Fibroblast of lung (primary cell): ENCODE measurements around the gene OS9. TPM values are rescaled to one million over a fixed set of nuclear protein-coding genes. Genes with fewer than 3 reads are reported as not detected.

ENCODE experiments used
- DNase-seq, 2 donors: peaks; one replicate each; pipeline versions ENCODE4 v3.0.0 to v3.0.0-alpha.2; 2010; ENCODE audit warnings: low read depth in 2 of 2
- H2AFZ ChIP-seq: 2 replicates; pipeline ENCODE4 v1.5.1; 2012; ENCODE audit warnings: low read length, control low read depth, inconsistent platforms
- H3K27ac ChIP-seq: 2 replicates; pipeline ENCODE4 v1.5.1; 2011; ENCODE audit warnings: low read length, control low read depth; ENCODE audit not compliant: insufficient read depth
- H3K27me3 ChIP-seq: 2 replicates; pipeline ENCODE4 v1.5.1; 2011; ENCODE audit warnings: mild to moderate bottlenecking, low read length; ENCODE audit not compliant: control insufficient read depth, insufficient read depth
- H3K36me3 ChIP-seq: 2 replicates; pipeline ENCODE4 v1.5.1; 2011; ENCODE audit warnings: low read length; ENCODE audit not compliant: control insufficient read depth, insufficient read depth
- H3K4me1 ChIP-seq: 2 replicates; pipeline ENCODE4 v1.5.1; 2011; ENCODE audit warnings: low read length; ENCODE audit not compliant: control insufficient read depth, insufficient read depth; ENCODE audit errors: extremely low read depth
- H3K4me2 ChIP-seq: 2 replicates; pipeline ENCODE4 v1.5.1; 2011; ENCODE audit warnings: low read length, control low read depth; ENCODE audit not compliant: insufficient read depth; ENCODE audit errors: extremely low read depth
- H3K4me3 ChIP-seq, 4 experiments: fragments of 200-600 bp in 1 of 4; sonication (generic) in 1 of 4; replicated peaks in 1 of 4; 2 replicates each; pipeline ENCODE4 v1.5.1; 2011 to 2016; ENCODE audit warnings: low read length in 4 of 4, low read depth in 3 of 4, mild to moderate bottlenecking in 3 of 4, control low read depth in 2 of 4, inconsistent platforms in 1 of 4, mixed read lengths in 1 of 4; ENCODE audit not compliant: insufficient read depth in 1 of 4; ENCODE audit errors: control extremely low read depth in 1 of 4
- H3K79me2 ChIP-seq: 2 replicates; pipeline ENCODE4 v1.5.1; 2012; ENCODE audit warnings: mild to moderate bottlenecking, low read length, inconsistent platforms; ENCODE audit not compliant: control insufficient read depth, insufficient read depth
- H3K9ac ChIP-seq: 2 replicates; pipeline ENCODE4 v1.5.1; 2011; ENCODE audit warnings: mild to moderate bottlenecking, low read length, control low read depth; ENCODE audit not compliant: insufficient read depth
- H3K9me3 ChIP-seq: 2 replicates; pipeline ENCODE4 v1.5.1; 2012; ENCODE audit warnings: low read depth, low read length; ENCODE audit not compliant: control insufficient read depth, insufficient read depth
- H4K20me1 ChIP-seq: 2 replicates; pipeline ENCODE4 v1.5.1; 2011; ENCODE audit warnings: low read length; ENCODE audit not compliant: control insufficient read depth, insufficient read depth; ENCODE audit errors: extremely low read depth
- EZH2 ChIP-seq: IDR thresholded peaks from 2 replicates; pipeline ENCODE4 v1.5.1; 2012; ENCODE audit warnings: low read length, control low read depth, mild to moderate bottlenecking; ENCODE audit errors: missing control alignments
- polyA plus RNA-seq, 2 donors: library from polyadenylated mRNA; depleted of rRNA in 1 of 2; stranded (reverse) in 1 of 2; unstranded in 1 of 2; fragments of >200 nt; gene quantifications; 2 replicates each; pipeline ENCODE4 v1.2.1, GENCODE V29; 2011 to 2012; ENCODE audit warnings: missing spikeins in 1 of 2
- total RNA-seq: library from RNA; depleted of rRNA; stranded (reverse); fragments of >200 nt; gene quantifications from 2 replicates; pipeline ENCODE4 v1.2.1, GENCODE V29; 2014
- TF ChIP-seq, protein P1 (sequence below), 2 donors: IDR thresholded peaks in 1 of 2; conservative IDR thresholded peaks in 1 of 2; 1 replicate in 1 of 2; 2 replicates in 1 of 2; pipeline ENCODE4 v1.5.1; 2011 to 2012; ENCODE audit warnings: low read length in 2 of 2, control low read depth in 1 of 2, inconsistent platforms in 1 of 2, low read depth in 1 of 2, mild to moderate bottlenecking in 1 of 2

OS9 gene
- total and polyA plus RNA-seq, 2 donors (not counting 1 experiment from before 2014, with no cell fraction given), result 170 to 316 TPM

GRCh38 chr12:57727758-57728395, 33.9 kb downstream of the OS9 start:
- no peaks in the 10 kb centered on the region for H3K9me3 ChIP-seq

DNA sequence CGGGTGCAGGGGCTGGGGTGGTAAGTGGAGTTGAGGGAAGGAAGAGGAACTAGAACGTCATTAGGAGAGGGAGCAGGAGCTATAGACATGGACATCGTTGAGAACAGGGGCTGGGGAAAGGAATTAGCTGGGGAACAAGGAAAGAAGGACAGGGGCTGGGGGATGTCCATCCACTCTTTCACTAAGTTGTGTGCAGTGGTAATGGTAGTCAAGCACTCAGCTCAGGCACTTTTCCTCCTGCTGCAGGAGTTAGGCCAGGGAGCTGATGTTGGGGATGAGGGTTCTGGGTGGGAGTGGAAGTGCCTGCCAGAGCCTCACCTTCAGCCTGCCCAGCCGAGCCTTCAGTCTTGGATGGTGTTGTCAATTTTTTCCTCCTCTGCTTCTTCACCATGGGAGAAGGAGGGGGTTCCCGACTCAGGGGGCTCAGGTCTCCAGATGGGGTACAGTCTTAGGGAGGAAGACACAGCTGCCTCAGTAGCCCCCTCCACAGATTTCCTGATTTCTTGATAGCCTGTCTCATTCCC, 35.5 kb downstream of the OS9 start:
- H3K36me3 ChIP-seq, result peaks cover 3% of the 10 kb centered on the region
- H3K27ac ChIP-seq, result no peak overlapping the region
- no peaks in the 10 kb centered on the region for H4K20me1 ChIP-seq
- no peak overlapping the region for H3K4me3 ChIP-seq
- no peak overlapping the region for H3K4me2 ChIP-seq
- TF ChIP-seq, protein P1, sequence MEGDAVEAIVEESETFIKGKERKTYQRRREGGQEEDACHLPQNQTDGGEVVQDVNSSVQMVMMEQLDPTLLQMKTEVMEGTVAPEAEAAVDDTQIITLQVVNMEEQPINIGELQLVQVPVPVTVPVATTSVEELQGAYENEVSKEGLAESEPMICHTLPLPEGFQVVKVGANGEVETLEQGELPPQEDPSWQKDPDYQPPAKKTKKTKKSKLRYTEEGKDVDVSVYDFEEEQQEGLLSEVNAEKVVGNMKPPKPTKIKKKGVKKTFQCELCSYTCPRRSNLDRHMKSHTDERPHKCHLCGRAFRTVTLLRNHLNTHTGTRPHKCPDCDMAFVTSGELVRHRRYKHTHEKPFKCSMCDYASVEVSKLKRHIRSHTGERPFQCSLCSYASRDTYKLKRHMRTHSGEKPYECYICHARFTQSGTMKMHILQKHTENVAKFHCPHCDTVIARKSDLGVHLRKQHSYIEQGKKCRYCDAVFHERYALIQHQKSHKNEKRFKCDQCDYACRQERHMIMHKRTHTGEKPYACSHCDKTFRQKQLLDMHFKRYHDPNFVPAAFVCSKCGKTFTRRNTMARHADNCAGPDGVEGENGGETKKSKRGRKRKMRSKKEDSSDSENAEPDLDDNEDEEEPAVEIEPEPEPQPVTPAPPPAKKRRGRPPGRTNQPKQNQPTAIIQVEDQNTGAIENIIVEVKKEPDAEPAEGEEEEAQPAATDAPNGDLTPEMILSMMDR (conservative IDR thresholded peaks at IDR 0.05 in 1 of 2, IDR thresholded peaks at IDR 0.05 in 1 of 2; ENCODE audit: low read depth in 1 of 2, low read length in 2 of 2), result no peak
- no peak for TF ChIP-seq EZH2
- H3K4me1 ChIP-seq, result peaks cover 5% of the 10 kb centered on the region
- H3K9ac ChIP-seq, result no peak overlapping the region
- no peaks in the 10 kb centered on the region for H3K9me3 ChIP-seq
- peaks cover 20% of the 10 kb centered on the region for H3K27me3 ChIP-seq
- no peak overlapping the region for H2AFZ ChIP-seq
- no peaks in the 10 kb centered on the region for H3K79me2 ChIP-seq
- DNase-seq, result no peak

More at GRCh38 chr12:57727758-57728395, 33.9 kb downstream of the OS9 start:
- Histone ChIP-seq H3K4me3 (no peak overlapping the region), H3K4me2 (peak overlapping the region; percentile 92), H3K4me1 (peaks cover 5% of the 10 kb centered on the region), H2AFZ (no peak overlapping the region), H3K27me3 (peaks cover 8% of the 10 kb centered on the region), H4K20me1 (no peaks in the 10 kb centered on the region), H3K79me2 (no peaks in the 10 kb centered on the region), H3K27ac (no peak overlapping the region), H3K36me3 (peaks cover 3% of the 10 kb centered on the region), H3K9ac (no peak overlapping the region)
- TF ChIP-seq, protein P1 (conservative IDR thresholded peaks at IDR 0.05 in 1 of 2, IDR thresholded peaks at IDR 0.05 in 1 of 2; ENCODE audit: low read depth in 1 of 2, low read length in 2 of 2), result no peak
- no peak for TF ChIP-seq EZH2
- no peak for DNase-seq

DNA sequence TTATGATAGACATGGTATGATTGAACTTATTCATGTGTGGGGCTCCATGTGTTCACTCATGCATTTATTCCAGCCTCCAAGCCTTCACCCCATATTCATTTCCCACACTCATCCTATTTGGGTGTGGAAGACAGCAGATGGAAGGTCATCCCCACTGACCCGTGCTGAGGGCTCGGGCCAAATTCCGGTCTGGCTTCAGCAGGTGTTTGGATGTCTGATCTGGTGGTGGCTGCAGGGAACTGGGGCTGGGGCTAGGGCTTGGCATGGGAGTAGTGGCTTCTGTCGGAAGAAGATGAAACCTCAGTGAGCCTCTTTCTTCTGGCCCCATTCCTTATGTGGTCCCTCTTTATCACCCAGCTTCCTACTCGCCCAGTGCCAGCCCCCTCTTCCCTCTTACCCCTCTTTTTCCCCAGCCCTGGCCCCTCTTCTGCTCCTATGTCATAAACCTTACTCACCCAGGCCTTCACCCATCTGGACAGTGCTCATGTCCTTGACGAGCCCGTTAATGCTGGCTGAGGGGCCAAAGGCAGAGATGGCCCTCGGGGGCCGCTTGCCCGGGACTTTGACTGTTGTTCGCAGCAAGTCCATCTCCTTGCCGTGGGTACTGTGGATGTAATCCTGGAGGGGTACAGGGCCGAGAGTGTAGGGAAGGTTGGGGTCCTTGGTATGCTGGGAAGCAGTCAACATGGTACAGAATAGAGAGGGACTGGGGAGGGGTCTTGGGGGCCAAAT, 36.6 kb downstream of the OS9 start:
- TF ChIP-seq, protein P1 (conservative IDR thresholded peaks at IDR 0.05 in 1 of 2, IDR thresholded peaks at IDR 0.05 in 1 of 2; ENCODE audit: low read depth in 1 of 2, low read length in 2 of 2), result no peak
- peak; percentile 56 for TF ChIP-seq EZH2
- H3K79me2 ChIP-seq, result no peaks in the 10 kb centered on the region
- no peak for DNase-seq
- no peaks in the 10 kb centered on the region for H3K9me3 ChIP-seq
- no peak overlapping the region for H3K9ac ChIP-seq
- H3K4me1 ChIP-seq, result peaks cover 5% of the 10 kb centered on the region
- H3K27me3 ChIP-seq, result peaks cover 30% of the 10 kb centered on the region
- no peak overlapping the region for H2AFZ ChIP-seq
- H3K4me3 ChIP-seq, result no peak overlapping the region
- H3K36me3 ChIP-seq, result peaks cover 3% of the 10 kb centered on the region
- no peak overlapping the region for H3K4me2 ChIP-seq
- no peaks in the 10 kb centered on the region for H4K20me1 ChIP-seq
- H3K27ac ChIP-seq, result no peak overlapping the region
